ENCODE measurements around the gene ABL2. TPM values are rescaled to one million over a fixed set of nuclear protein-coding genes. Genes with fewer than 3 reads are reported as not detected.

The ABL2 gene
- total and polyA plus RNA-seq, 12 donors, result 2.5 to 14.4 (median 10.9) TPM

DNA sequence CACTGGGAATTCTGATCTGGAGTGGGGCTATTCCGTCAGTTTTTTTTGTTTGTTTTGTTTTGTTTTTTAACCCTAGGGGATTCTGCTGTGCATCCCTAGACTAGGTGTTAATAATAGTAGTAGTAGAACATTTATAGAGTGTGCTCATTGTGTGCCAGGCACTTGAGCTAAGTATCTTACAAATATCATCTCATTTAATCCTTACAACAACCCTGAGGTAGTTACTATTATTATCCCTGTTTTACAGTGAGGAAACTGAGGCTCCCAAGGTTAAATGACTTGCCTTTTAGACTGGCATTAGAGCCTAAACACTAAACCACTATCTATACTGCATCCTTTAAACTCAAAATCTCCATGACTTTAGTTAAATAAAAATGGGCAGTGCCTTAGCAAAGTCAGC is 125.5 kb downstream of the ABL2 start:
- DNase-seq (no peak), ATAC-seq (no peak)
- H3K27me3 ChIP-seq, result no peaks in the 10 kb centered on the region
- H3K4me3 ChIP-seq, result no peak overlapping the region
- H3K9me3 ChIP-seq, result no peaks in the 10 kb centered on the region
- no peak overlapping the region for H3K27ac ChIP-seq
- peaks cover 0 to 16% (median 4%) of the 10 kb centered on the region in 9 donors for H3K4me1 ChIP-seq
- intact Hi-C loops (cut with DNase I), result no loop called here
- TF ChIP-seq CTCF (IDR thresholded peaks at IDR 0.05), result no peak
- 90 to 91% methylated on average over 1 of the region's 1 CpG for WGBS, 2 donors
- peaks cover 0 to 65% (median 10%) of the 10 kb centered on the region in 9 donors for H3K36me3 ChIP-seq

DNA sequence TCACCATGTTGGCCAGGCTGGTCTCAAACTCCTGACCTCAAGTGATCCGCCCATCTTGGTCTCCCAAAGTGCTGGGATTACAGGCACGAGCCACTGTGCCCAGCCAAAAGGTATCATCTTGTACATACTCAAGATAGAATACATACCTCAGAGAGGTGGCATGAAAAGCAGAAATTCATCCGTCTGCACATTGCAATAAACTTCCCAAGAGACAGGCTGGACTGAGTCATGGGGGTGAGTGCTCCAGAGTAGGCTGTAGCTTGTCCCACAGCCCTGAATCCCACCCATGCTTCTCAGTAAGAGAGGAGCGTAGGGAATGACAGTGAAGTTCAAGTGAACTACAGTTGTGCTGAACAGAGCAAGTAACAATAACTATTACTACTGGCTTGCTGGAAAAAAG is 127.9 kb downstream of the ABL2 start:
- Histone ChIP-seq H3K9me3 (no peaks in the 10 kb centered on the region), H3K27me3 (no peaks in the 10 kb centered on the region), H3K36me3 (peaks cover 0 to 65% (median 0%) of the 10 kb centered on the region in 9 donors), H3K27ac (no peak overlapping the region), H3K4me3 (no peak overlapping the region), H3K4me1 (peaks cover 0 to 7% (median 0%) of the 10 kb centered on the region in 9 donors)
- no peak for TF ChIP-seq CTCF (IDR thresholded peaks at IDR 0.05)
- 94 to 99% methylated on average over 4 of the region's 4 CpGs for WGBS, 2 donors
- ATAC-seq (no peak), DNase-seq (no peak)
- intact Hi-C loops (cut with DNase I), result no loop called here

GRCh38 chr1:179099891-179100290 is 129.6 kb downstream of the ABL2 start:
- DNase-seq (no peak), ATAC-seq (no peak)
- Histone ChIP-seq H3K27me3 (no peaks in the 10 kb centered on the region), H3K27ac (no peak overlapping the region), H3K36me3 (peaks cover 0 to 73% (median 4%) of the 10 kb centered on the region in 9 donors), H3K9me3 (no peaks in the 10 kb centered on the region), H3K4me3 (no peak overlapping the region), H3K4me1 (peaks cover 0 to 15% (median 0%) of the 10 kb centered on the region in 9 donors)
- intact Hi-C loops (cut with DNase I), result no loop called here
- no peak for TF ChIP-seq CTCF (IDR thresholded peaks at IDR 0.05)
- WGBS, 2 donors, result 95 to 97% methylated on average over 4 of the region's 4 CpGs

GRCh38 chr1:179095924-179096323 is 133.6 kb downstream of the ABL2 start:
- H3K27ac ChIP-seq, result peak overlapping the region in 2 of 10 donors; percentile 9 to 30
- DNase-seq (no peak), ATAC-seq (peak in 2 of 8 donors; percentile 69 to 81)
- H3K4me1 ChIP-seq, result peaks cover 7 to 37% (median 19%) of the 10 kb centered on the region in 9 donors
- no peak for TF ChIP-seq CTCF (IDR thresholded peaks at IDR 0.05)
- 60 to 65% methylated on average over 3 of the region's 3 CpGs for WGBS, 2 donors
- H3K4me3 ChIP-seq, result no peak overlapping the region
- H3K27me3 ChIP-seq, result no peaks in the 10 kb centered on the region
- no peaks in the 10 kb centered on the region for H3K9me3 ChIP-seq
- H3K36me3 ChIP-seq, result peaks cover 0 to 92% (median 20%) of the 10 kb centered on the region in 9 donors
- intact Hi-C loops (cut with DNase I), result no loop called here

Measured in heart right ventricle (tissue), 16 donors.